ENCODE measurements around the gene SH2D1B. TPM values are rescaled to one million over a fixed set of nuclear protein-coding genes. Genes with fewer than 3 reads are reported as not detected.

SH2D1B gene
- total and polyA plus RNA-seq, 2 donors (not counting 3 experiments of a cell fraction or from before 2014, with no cell fraction given), result not detected

DNA sequence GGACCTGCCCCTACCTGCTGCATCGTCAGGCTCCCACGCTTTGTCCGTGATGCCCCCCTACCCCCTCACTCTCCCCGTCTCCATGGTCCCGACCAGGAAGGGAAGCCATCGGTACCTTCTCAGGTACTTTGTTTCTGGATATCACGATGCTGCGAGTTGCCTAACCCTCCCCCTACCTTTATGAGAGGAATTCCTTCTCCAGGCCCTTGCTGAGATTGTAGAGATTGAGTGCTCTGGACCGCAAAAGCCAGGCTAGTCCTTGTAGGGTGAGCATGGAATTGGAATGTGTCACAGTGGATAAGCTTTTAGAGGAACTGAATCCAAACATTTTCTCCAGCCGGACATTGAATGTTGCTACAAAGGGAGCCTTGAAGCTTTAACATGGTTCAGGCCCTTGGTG is 44.2 kb downstream of the SH2D1B start:
- DNase-seq (ENCODE audit: low read depth, low spot score) (no peak), FAIRE-seq (no peak)
- intact Hi-C loops (cut with micrococcal nuclease) (no loop called here), dilution Hi-C loops (cut with MboI; ENCODE audit: extremely low pct_ligation_motif_present, low sequenced_read_pairs) (no loop called here)
- Histone ChIP-seq H3K4me3 (replicated peaks in 1 of 3; ENCODE audit: insufficient read depth in 1 of 3, low read depth in 1 of 3, low read length in 3 of 3) (no peak overlapping the region), H4K20me1 (replicated peaks; ENCODE audit: control insufficient read depth, extremely low read depth, insufficient read depth, low read length) (no peaks in the 10 kb centered on the region), H3K9ac (replicated peaks; ENCODE audit: extremely low read depth, insufficient read depth, low read length) (no peak overlapping the region), H3K27me3 (ENCODE audit: control insufficient read depth in 2 of 2, insufficient read depth in 2 of 2, low read length in 2 of 2) (no peaks in the 10 kb centered on the region), H3K79me2 (ENCODE audit: control insufficient read depth, insufficient read depth, low read length) (no peaks in the 10 kb centered on the region), H3K4me2 (ENCODE audit: insufficient read depth, low read length) (no peak overlapping the region), H2AFZ (ENCODE audit: low read depth, low read length) (no peak overlapping the region), H3K27ac (ENCODE audit: insufficient read depth, low read depth, low read length) (no peak overlapping the region), H3K9me1 (replicated peaks; ENCODE audit: control insufficient read depth, extremely low read depth, insufficient read depth, low read length) (no peaks in the 10 kb centered on the region), H3K9me3 (replicated peaks; ENCODE audit: control insufficient read depth, insufficient read depth, low read length) (no peaks in the 10 kb centered on the region), H3K36me3 (ENCODE audit: control insufficient read depth in 2 of 2, extremely low read depth in 1 of 2, insufficient read depth in 2 of 2, low read length in 2 of 2) (peaks cover 0 to 4% of the 10 kb centered on the region in 2 experiments), H3K4me1 (ENCODE audit: control insufficient read depth, extremely low read depth, insufficient read depth, low read length) (no peaks in the 10 kb centered on the region)
- ChIA-PET POLR2A (no interaction called here), CTCF (interaction anchor here (4.4 kb wide), 1 partner anchor 11 kb away, joined by 24 read pairs; no protein-coding TSS in a partner anchor)
- no peak for TF ChIP-seq JUN (IDR thresholded peaks at IDR 0.05; ENCODE audit: borderline replicate concordance, insufficient read depth, insufficient read length, low read depth)
- TF ChIP-seq, protein P1, sequence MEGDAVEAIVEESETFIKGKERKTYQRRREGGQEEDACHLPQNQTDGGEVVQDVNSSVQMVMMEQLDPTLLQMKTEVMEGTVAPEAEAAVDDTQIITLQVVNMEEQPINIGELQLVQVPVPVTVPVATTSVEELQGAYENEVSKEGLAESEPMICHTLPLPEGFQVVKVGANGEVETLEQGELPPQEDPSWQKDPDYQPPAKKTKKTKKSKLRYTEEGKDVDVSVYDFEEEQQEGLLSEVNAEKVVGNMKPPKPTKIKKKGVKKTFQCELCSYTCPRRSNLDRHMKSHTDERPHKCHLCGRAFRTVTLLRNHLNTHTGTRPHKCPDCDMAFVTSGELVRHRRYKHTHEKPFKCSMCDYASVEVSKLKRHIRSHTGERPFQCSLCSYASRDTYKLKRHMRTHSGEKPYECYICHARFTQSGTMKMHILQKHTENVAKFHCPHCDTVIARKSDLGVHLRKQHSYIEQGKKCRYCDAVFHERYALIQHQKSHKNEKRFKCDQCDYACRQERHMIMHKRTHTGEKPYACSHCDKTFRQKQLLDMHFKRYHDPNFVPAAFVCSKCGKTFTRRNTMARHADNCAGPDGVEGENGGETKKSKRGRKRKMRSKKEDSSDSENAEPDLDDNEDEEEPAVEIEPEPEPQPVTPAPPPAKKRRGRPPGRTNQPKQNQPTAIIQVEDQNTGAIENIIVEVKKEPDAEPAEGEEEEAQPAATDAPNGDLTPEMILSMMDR (IDR thresholded peaks at IDR 0.05; ENCODE audit: extremely low read depth in 1 of 2, insufficient read depth in 1 of 2, low read depth in 1 of 2, low read length in 2 of 2), result no peak
- no peak for TF ChIP-seq POLR2A (IDR thresholded peaks at IDR 0.05; ENCODE audit: low read depth, low read length)
- no peak for TF ChIP-seq FOS (IDR thresholded peaks at IDR 0.05; ENCODE audit: borderline replicate concordance, insufficient read depth, low read length)
- TF ChIP-seq MYC (IDR thresholded peaks at IDR 0.05; ENCODE audit: low read depth, low read length), result no peak
- TF ChIP-seq, protein P2, sequence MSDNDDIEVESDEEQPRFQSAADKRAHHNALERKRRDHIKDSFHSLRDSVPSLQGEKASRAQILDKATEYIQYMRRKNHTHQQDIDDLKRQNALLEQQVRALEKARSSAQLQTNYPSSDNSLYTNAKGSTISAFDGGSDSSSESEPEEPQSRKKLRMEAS (IDR thresholded peaks at IDR 0.05; ENCODE audit: insufficient read depth, insufficient read length), result no peak
- TF ChIP-seq POLR2AphosphoS5 (IDR thresholded peaks at IDR 0.05; ENCODE audit: insufficient read depth, low read depth, low read length), result no peak
- TF ChIP-seq GATA2 (IDR thresholded peaks at IDR 0.05; ENCODE audit: insufficient read depth, insufficient read length, low read depth, low read length), result no peak
- no peak for TF ChIP-seq EZH2 (IDR thresholded peaks at IDR 0.05; ENCODE audit: borderline replicate concordance, low read depth, low read length, severe bottlenecking)
- BruUV-seq (replicated peaks), result no TSS peak
